ENCODE data around the gene GNB1. TPM values are rescaled to one million over a fixed set of nuclear protein-coding genes. Genes with fewer than 3 reads are reported as not detected.
"Not testable (repeated sequence)": the region's sequence is repeated elsewhere in the genome, so short reads cannot be mapped to it uniquely, and the experiment has no call there.

Gene GNB1
- total RNA-seq = 100 to 1,000 TPM; 152 to 205 (median 174) TPM
- 73.7 TPM for polyA plus RNA-seq
- long read RNA-seq, donor 1, transcript GNB1-209 (11 exons, 3,145 nt) = minor isoform, 45 of 397 reads
- long read RNA-seq, donor 1, transcript GNB1-201 (12 exons, 3,132 nt) = major isoform, 262 of 397 reads
- long read RNA-seq, donor 1, partial matches to known transcripts = 56 of 397 reads
- long read RNA-seq, donor 1, other reads (novel, unspliced or antisense) = 33 of 397 reads
- long read RNA-seq, donor 2, transcript GNB1-209 (11 exons, 3,145 nt) = minor isoform, 21 of 185 reads
- long read RNA-seq, donor 2, transcript GNB1-201 (12 exons, 3,132 nt) = major isoform, 130 of 185 reads
- long read RNA-seq, donor 2, partial matches to known transcripts = 13 of 185 reads
- long read RNA-seq, donor 2, other reads (novel, unspliced or antisense) = 21 of 185 reads
- long read RNA-seq, donor 3, transcript GNB1-201 (12 exons, 3,132 nt) = major isoform, 11 of 69 reads
- long read RNA-seq, donor 3, partial matches to known transcripts = 34 of 69 reads
- long read RNA-seq, donor 3, other reads (novel, unspliced or antisense) = 23 of 69 reads
- long read RNA-seq, donor 4, transcript GNB1-209 (11 exons, 3,145 nt) = minor isoform, 10 of 165 reads
- long read RNA-seq, donor 4, transcript GNB1-201 (12 exons, 3,132 nt) = major isoform, 126 of 165 reads
- long read RNA-seq, donor 4, partial matches to known transcripts = 13 of 165 reads
- long read RNA-seq, donor 4, other reads (novel, unspliced or antisense) = 16 of 165 reads

DNA sequence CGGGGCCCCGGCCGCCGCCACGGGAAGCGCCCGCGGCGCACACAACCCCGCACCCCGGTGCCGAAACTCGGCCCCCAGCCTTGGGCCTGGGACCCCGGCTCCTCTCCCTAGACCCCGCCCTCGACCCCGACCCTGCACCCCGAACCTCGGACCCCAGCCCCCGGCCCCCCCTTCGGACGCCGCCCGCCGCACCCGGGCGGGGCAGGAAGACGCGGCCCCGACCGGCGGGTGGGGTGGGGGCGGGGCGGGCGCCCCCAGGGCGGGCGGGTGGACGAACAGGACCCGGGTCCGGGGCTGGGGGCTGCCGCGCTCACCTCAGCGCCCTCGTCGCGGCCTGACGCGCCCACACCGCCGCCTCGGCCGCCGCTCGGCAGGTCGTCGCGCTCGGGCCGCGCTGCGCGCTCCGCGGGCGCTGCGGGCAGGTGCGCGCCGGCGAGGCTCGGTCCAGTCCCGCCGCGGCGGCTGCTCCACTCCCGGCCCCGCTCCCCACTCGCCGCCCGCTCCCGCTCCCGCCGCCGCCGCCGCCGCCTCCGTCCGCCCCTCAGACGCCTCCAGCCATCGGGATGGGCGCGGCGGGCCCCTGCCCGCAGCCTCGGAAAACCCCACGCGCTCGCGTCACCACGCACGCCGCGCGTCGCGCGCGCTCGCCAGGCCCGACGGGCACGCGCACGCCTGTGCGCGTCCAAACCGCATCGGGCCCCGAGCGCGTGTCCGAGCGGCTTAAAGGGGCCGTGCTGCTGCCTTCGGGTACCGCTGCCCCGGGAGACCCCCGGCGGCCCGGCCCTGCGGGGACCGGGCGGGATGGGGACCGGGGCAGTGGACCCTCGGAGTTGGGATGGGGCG, at the start of gene GNB1:
Gene GNB1 (minus strand): TSS at position 582 of the 843 bp plus-strand sequence. CDS start 65,634 bp downstream, outside the sequence.
- WGBS = under 1% methylated on average over 135 of the region's 137 CpGs
- DNase-seq (peak; percentile 88 to 96 (median 96)), ATAC-seq (peak; percentile 84 to 85)
- Histone ChIP-seq H3K4me3 (ENCODE audit: low read length) (peak within 1 kb of the TSS; percentile 99), H3K27me3 (ENCODE audit: control insufficient read depth, insufficient read depth) (no peaks in the 10 kb centered on the region), H3K9me3 (ENCODE audit: control insufficient read depth, low read length) (no peaks in the 10 kb centered on the region), H3K27ac (ENCODE audit: low read length) (peak within 1 kb of the TSS; percentile 94), H3K4me1 (ENCODE audit: control insufficient read depth, insufficient read depth, low read length) (peaks cover 22% of the 10 kb centered on the region)
- intact Hi-C loops (cut with DNase I) = loop anchor here in 1 of 4 donors (10.0 kb wide), 1 partner anchor 106 kb away; no protein-coding TSS in a partner anchor

DNA sequence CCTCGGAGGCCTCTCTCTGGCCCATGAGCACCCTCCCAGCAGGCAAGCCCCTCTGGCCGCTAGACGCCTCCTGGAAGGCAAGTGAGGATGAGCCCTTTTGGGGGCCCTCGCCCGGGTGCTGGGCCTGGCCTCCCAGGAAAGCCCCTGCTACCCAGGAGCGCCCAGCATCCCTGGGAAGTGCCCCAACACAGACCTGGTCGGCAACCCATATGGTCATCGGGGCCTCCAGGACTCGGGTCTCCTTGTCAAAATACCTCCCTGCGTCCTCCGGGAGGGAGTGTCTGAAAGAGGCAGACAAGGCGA, 49.2 kb upstream of the GNB1 start:
- intact Hi-C loops (cut with DNase I) = loop anchor here in 2 of 4 donors (5.0 to 10.0 kb wide), 2 partner anchors 107 to 235 kb away; no protein-coding TSS in a partner anchor
- Histone ChIP-seq H3K27me3 (ENCODE audit: control insufficient read depth, insufficient read depth) (no peaks in the 10 kb centered on the region), H3K9me3 (ENCODE audit: control insufficient read depth, low read length) (no peaks in the 10 kb centered on the region), H3K27ac (ENCODE audit: low read length) (no peak overlapping the region), H3K4me1 (ENCODE audit: control insufficient read depth, insufficient read depth, low read length) (no peaks in the 10 kb centered on the region), H3K4me3 (ENCODE audit: low read length) (no peak overlapping the region)
- DNase-seq = peak in 1 of 3 donors; percentile 35
- WGBS = 86% methylated on average over 12 of the region's 12 CpGs
- ATAC-seq = no peak

DNA sequence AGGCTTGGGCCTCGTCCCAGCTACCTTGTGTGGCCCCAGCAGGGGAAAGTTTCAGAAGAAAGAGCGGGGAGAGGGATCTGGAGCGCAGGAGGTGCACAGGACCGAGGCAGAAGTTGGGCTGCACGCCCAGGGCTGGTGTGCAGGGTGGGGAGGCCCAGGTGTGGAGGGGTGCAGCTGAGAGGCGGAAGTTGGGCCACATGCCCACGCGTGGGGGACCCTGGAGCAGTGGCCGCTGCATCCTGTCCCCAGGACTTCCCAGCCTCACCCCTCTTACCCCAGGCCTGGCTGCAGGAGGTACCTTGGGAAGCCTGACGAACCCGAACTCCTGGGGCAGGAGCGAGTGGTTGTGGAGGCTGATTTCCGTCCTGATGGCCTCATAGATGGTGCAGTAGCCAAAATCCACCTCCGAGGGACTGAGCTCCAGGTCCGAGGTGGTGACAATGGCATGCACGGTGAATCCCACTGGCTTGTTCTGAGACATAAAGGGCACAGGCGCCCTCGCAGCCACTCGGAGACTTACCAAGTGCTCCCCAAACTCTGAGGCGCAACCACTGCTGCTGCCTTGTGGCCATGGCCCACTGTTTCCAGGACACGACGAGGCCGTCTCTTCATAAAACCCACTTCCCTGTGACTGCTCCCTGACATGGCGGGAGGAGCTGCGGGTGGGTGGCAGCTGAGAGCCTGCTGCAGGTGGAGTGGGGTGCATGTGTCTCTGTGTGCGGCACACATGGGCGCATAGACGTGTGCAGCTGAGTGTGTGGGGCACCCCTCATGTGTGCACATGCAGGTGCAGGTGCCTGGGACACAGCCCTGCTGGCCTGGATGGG, 48.6 kb upstream of the GNB1 start:
- no peaks in the 10 kb centered on the region for H3K9me3 ChIP-seq (ENCODE audit: control insufficient read depth, low read length)
- intact Hi-C loops (cut with DNase I) = loop anchor here in 2 of 4 donors (5.0 to 10.0 kb wide), 2 partner anchors 108 to 235 kb away; no protein-coding TSS in a partner anchor
- no peaks in the 10 kb centered on the region for H3K4me1 ChIP-seq (ENCODE audit: control insufficient read depth, insufficient read depth, low read length)
- no peak overlapping the region for H3K27ac ChIP-seq (ENCODE audit: low read length)
- H3K27me3 ChIP-seq (ENCODE audit: control insufficient read depth, insufficient read depth) = no peaks in the 10 kb centered on the region
- WGBS = 85% methylated on average over 28 of the region's 28 CpGs
- no peak overlapping the region for H3K4me3 ChIP-seq (ENCODE audit: low read length)
- ATAC-seq = no peak
- DNase-seq = peak in 1 of 3 donors; percentile 26

DNA sequence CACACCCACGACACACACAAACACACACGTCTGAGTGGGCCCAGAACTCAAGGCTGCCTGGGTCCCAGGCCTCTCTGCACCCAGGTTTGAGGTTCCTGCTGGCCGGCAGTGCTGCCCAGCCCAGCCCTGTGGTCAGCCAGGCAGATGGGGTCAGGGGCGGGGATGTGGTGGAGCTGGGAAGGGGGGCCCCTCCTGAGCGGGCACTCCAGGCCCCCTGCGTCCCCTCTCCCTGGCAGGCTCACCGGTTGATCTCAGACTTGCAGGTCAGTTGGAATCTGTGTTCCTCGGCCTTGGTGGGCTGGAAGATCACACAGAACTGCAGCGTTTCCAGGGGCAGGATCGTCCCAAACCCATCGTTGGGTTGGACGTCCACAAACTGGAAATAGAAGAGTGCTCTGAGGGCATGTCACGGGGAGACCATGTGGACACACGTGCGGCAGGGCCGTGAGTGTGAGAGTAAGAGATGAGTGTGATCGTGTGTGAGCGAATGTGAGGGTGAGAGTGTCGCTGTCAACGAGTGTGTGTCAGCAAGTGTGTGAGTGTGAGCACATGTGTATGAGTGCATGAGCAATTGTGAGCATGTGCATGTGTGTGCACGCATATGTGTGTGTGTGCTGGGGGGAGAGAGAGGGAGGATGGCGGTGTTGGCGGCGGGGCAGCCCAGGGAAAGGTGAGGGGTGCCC, 47.9 kb upstream of the GNB1 start:
- WGBS = 79% methylated on average over 24 of the region's 24 CpGs
- H3K27me3 ChIP-seq (ENCODE audit: control insufficient read depth, insufficient read depth) = no peaks in the 10 kb centered on the region
- DNase-seq (peak in 1 of 3 donors; percentile 20), ATAC-seq (no peak)
- no peak overlapping the region for H3K4me3 ChIP-seq (ENCODE audit: low read length)
- no peaks in the 10 kb centered on the region for H3K4me1 ChIP-seq (ENCODE audit: control insufficient read depth, insufficient read depth, low read length)
- no peak overlapping the region for H3K27ac ChIP-seq (ENCODE audit: low read length)
- no peaks in the 10 kb centered on the region for H3K9me3 ChIP-seq (ENCODE audit: control insufficient read depth, low read length)
- intact Hi-C loops (cut with DNase I) = no loop called here

DNA sequence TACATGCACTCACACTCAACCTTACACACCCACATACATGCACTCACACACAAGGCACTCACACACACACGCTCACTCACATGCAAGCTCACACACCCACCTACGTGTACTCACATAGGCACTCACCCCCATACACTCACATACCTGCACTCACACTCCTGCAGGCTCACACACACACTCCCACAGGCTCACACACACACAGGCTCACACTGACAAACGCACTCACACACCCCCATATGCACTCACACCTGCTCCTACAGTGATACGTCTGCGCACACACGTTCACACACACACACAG, 47.3 kb upstream of the GNB1 start:
- intact Hi-C loops (cut with DNase I) = no loop called here
- no peaks in the 10 kb centered on the region for H3K4me1 ChIP-seq (ENCODE audit: control insufficient read depth, insufficient read depth, low read length)
- H3K9me3 ChIP-seq (ENCODE audit: control insufficient read depth, low read length) = no peaks in the 10 kb centered on the region
- ATAC-seq = no peak
- no peaks in the 10 kb centered on the region for H3K27me3 ChIP-seq (ENCODE audit: control insufficient read depth, insufficient read depth)
- no peak overlapping the region for H3K27ac ChIP-seq (ENCODE audit: low read length)
- DNase-seq = no peak
- WGBS = 75% methylated on average over 6 of the region's 6 CpGs
- no peak overlapping the region for H3K4me3 ChIP-seq (ENCODE audit: low read length)

DNA sequence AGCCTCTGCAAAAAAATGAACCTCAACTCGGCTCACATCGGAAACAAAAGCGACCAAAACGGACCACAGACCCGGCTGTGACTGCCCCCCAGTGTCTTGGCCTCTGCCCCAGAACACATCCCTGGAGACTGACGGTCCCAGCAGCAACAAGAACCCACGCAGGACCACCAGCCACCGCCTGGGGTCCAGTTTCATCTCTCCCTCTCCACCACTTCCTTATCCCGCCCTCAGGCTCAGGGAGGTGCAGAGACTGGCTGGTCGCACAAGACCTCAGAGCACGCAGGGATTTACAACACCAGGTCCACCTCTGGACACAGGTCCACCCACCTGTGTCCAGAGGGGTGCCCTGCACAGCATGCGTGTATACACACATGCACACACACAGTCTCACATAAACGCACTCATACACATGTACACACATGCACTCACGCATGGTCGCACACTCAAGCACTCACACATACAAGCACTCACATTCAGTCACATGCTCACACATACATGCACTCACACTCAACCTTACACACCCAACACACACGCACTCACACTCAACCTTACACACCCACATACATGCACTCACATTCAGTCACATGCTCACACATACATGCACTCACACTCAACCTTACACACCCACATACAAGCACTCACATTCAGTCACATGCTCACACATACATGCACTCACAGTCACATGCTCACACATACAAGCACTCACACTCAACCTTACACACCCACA, 46.8 kb upstream of the GNB1 start:
- H3K9me3 ChIP-seq (ENCODE audit: control insufficient read depth, low read length) = no peaks in the 10 kb centered on the region
- ATAC-seq = no peak
- H3K27ac ChIP-seq (ENCODE audit: low read length) = no peak overlapping the region
- 63% methylated on average over 16 of the region's 16 CpGs for WGBS
- intact Hi-C loops (cut with DNase I) = no loop called here
- H3K4me3 ChIP-seq (ENCODE audit: low read length) = no peak overlapping the region
- no peaks in the 10 kb centered on the region for H3K4me1 ChIP-seq (ENCODE audit: control insufficient read depth, insufficient read depth, low read length)
- no peaks in the 10 kb centered on the region for H3K27me3 ChIP-seq (ENCODE audit: control insufficient read depth, insufficient read depth)
- DNase-seq = peak in 1 of 3 donors; percentile 27

DNA sequence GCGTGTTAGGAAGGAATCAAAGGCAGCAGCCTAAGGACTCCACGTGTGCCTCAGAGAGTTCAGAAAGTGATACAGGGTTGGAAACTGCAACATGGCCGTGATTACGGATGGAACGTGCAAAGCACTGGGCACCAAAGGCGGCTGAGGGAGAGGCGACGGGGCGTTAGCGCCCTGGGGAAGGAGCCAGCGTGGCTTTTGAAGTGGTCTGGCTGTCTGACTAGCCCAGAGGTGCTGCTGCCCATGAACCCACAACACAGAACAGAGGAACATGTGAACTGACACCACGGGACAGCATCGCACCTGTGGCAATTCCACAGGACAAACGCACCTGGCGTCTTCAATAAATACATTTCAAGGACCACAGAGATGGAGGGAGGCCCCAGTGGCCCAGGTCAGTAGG, 46.2 kb upstream of the GNB1 start:
- Histone ChIP-seq H3K27me3 (ENCODE audit: control insufficient read depth, insufficient read depth) (no peaks in the 10 kb centered on the region), H3K4me1 (ENCODE audit: control insufficient read depth, insufficient read depth, low read length) (no peaks in the 10 kb centered on the region), H3K27ac (ENCODE audit: low read length) (no peak overlapping the region), H3K9me3 (ENCODE audit: control insufficient read depth, low read length) (no peaks in the 10 kb centered on the region), H3K4me3 (ENCODE audit: low read length) (no peak overlapping the region)
- intact Hi-C loops (cut with DNase I) = no loop called here
- 74% methylated on average over 15 of the region's 15 CpGs for WGBS
- ATAC-seq = no peak
- peak in 1 of 3 donors; percentile 16 for DNase-seq

DNA sequence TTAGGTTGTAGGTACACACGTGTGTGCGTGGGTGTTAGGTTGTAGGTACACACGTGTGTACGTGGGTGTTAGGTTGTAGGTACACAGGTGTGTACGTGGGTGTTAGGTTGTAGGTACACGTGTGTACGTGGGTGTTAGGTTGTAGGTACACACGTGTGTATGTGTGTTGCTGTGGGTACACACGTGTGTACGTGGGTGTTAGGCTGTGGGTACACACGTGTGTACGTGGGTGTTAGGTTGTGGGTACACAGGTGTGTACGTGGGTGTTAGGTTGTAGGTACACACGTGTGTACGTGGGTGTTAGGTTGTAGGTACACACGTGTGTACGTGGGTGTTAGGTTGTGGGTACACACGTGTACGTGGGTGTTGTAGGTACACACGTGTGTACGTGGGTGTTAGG, 44.0 kb upstream of the GNB1 start:
- H3K4me1 ChIP-seq (ENCODE audit: control insufficient read depth, insufficient read depth, low read length); ATAC-seq; H3K27ac ChIP-seq (ENCODE audit: low read length); H3K9me3 ChIP-seq (ENCODE audit: control insufficient read depth, low read length); H3K27me3 ChIP-seq (ENCODE audit: control insufficient read depth, insufficient read depth); intact Hi-C loops (cut with DNase I); H3K4me3 ChIP-seq (ENCODE audit: low read length); DNase-seq: not testable (repeated sequence)
- WGBS = 82% methylated on average over 4 of the region's 21 CpGs

DNA sequence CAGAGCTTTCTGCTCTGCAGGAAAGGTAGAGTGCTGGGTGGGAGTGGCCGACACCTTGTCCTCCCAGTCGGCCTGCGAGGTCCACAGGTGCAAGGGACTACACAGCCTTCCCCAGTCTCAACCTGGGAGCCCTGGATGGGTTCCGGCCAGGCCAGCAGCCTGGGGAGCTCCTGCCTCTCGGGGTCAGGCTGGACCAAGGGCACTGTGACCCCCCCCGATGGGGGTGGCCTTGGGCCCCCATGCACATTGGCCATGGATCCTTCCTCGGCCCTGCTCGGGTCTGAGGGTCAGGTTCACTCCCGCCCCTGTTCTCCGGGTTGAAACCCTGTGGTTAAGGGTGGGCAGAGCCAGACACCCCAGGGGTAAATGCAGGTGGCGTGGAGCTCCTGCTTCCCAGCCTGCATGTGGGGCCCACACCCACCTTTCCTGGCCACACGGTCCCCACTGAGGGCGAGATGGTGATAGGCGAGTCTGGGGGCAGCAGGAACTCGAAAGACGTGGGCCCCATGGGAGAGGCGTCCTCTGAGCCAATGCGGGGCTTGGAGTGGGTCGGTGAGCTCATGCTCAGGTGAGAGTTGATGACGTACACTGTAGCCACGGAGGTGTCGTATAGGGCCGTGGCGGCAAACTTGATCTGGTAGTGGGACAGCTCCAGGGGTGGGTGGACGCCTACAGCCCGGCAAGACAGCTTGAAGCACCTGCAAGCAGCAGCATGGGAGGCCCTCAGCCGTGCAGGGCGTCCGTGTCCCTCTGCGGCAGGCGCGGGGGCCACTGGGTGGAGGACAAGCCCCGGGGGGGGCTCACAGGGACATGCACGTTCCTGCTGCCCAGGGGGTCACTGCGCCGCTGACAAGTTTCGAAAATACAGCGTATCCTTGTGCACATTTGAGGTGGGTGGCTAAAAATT, 39.0 kb upstream of the GNB1 start:
- no peak for ATAC-seq
- H3K27ac ChIP-seq (ENCODE audit: low read length) = no peak overlapping the region
- WGBS = 85% methylated on average over 38 of the region's 38 CpGs
- no peaks in the 10 kb centered on the region for H3K27me3 ChIP-seq (ENCODE audit: control insufficient read depth, insufficient read depth)
- H3K4me1 ChIP-seq (ENCODE audit: control insufficient read depth, insufficient read depth, low read length) = no peaks in the 10 kb centered on the region
- no peaks in the 10 kb centered on the region for H3K9me3 ChIP-seq (ENCODE audit: control insufficient read depth, low read length)
- DNase-seq = peak; percentile 10 to 46 (median 35)
- H3K4me3 ChIP-seq (ENCODE audit: low read length) = no peak overlapping the region
- intact Hi-C loops (cut with DNase I) = no loop called here

Measured in right cardiac atrium (tissue), 5 donors.